ENCODE measurements around the gene TECPR2.

TECPR2 gene

DNA sequence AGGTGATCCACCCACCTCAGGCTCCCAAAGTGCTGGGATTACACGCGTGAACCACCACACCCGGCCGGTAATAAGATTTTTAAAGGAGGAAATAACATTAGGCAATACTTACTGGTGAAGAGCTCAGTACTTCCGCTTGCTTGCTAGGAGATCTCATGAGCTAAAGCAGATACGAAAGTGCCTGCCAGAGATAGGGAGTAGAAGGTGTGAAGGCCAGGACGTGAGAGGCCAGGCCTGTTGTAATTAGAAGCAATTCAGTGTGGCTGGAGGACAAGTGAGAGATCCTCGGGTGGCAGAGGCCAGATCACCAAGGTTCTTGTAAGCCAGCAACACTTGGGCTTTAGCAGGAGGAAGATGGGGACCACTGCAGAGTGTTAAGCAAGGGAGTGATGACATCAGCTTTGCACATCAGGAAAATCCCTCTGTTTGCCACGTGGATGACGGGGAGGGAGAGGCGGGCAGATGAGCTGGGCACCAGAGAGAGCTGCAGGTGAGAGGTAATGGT is 7.6 kb downstream of the TECPR2 start:
- in situ Hi-C loops (cut with HindIII; ENCODE audit: low pct_unique_long_range_greater_than_20kb, low sequenced_read_pairs) = no loop called here
- no peak for TF ChIP-seq JUND (IDR thresholded peaks at IDR 0.05; ENCODE audit: low read depth)
- no peak for DNase-seq (ENCODE audit: low read depth in 1 of 2, low spot score in 1 of 2)

GRCh38 chr14:102371361-102371760 is 8.6 kb downstream of the TECPR2 start:
- in situ Hi-C loops (cut with HindIII; ENCODE audit: low pct_unique_long_range_greater_than_20kb, low sequenced_read_pairs) = no loop called here
- no peak for DNase-seq (ENCODE audit: low read depth in 1 of 2, low spot score in 1 of 2)
- no peak for TF ChIP-seq JUND (IDR thresholded peaks at IDR 0.05; ENCODE audit: low read depth)

- in situ Hi-C loops (cut with HindIII; ENCODE audit: low pct_unique_long_range_greater_than_20kb, low sequenced_read_pairs) = no loop called here
- TF ChIP-seq JUND (IDR thresholded peaks at IDR 0.05; ENCODE audit: low read depth) = no peak
- DNase-seq (ENCODE audit: low read depth in 1 of 2, low spot score in 1 of 2) = no peak
Observed at GRCh38 chr14:102373110-102373509, 10.4 kb downstream of the TECPR2 start.

DNA sequence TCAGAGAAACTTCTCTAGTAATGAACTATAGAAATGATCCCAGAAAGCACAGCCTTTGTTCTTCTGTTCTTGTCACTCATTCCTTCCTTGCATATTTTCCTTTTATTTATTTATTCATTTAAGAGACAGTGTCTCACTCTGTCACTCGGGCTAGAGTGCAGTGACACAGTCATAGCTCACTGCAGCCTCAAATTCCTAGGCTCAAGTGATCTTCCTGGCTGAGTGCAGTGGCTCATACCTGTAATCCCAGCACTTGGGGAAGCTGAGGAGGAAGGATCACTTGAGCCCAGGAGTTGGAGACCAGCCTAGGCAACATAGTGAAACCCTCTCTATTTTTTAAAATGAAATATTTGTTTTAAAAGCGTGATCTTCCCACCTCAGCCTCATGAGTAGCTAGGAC is 11.5 kb downstream of the TECPR2 start:
- in situ Hi-C loops (cut with HindIII; ENCODE audit: low pct_unique_long_range_greater_than_20kb, low sequenced_read_pairs) = no loop called here
- no peak for TF ChIP-seq JUND (IDR thresholded peaks at IDR 0.05; ENCODE audit: low read depth)
- no peak for DNase-seq (ENCODE audit: low read depth in 1 of 2, low spot score in 1 of 2)

- TF ChIP-seq JUND (IDR thresholded peaks at IDR 0.05; ENCODE audit: low read depth) = no peak
- DNase-seq (ENCODE audit: low read depth in 1 of 2, low spot score in 1 of 2) = no peak
- in situ Hi-C loops (cut with HindIII; ENCODE audit: low pct_unique_long_range_greater_than_20kb, low sequenced_read_pairs) = no loop called here
Observed at GRCh38 chr14:102375119-102375518, 12.4 kb downstream of the TECPR2 start.

- no peak for DNase-seq (ENCODE audit: low read depth in 1 of 2, low spot score in 1 of 2)
- TF ChIP-seq JUND (IDR thresholded peaks at IDR 0.05; ENCODE audit: low read depth) = no peak
- in situ Hi-C loops (cut with HindIII; ENCODE audit: low pct_unique_long_range_greater_than_20kb, low sequenced_read_pairs) = no loop called here
Observed at GRCh38 chr14:102377696-102378095, 15.0 kb downstream of the TECPR2 start.

- DNase-seq (ENCODE audit: low read depth in 1 of 2, low spot score in 1 of 2) = no peak
- no peak for TF ChIP-seq JUND (IDR thresholded peaks at IDR 0.05; ENCODE audit: low read depth)
- in situ Hi-C loops (cut with HindIII; ENCODE audit: low pct_unique_long_range_greater_than_20kb, low sequenced_read_pairs) = no loop called here
Observed at GRCh38 chr14:102378830-102379229, 16.1 kb downstream of the TECPR2 start.

- in situ Hi-C loops (cut with HindIII; ENCODE audit: low pct_unique_long_range_greater_than_20kb, low sequenced_read_pairs) = no loop called here
- no peak for TF ChIP-seq JUND (IDR thresholded peaks at IDR 0.05; ENCODE audit: low read depth)
- DNase-seq (ENCODE audit: low read depth in 1 of 2, low spot score in 1 of 2) = no peak
Observed at GRCh38 chr14:102387086-102387485, 24.3 kb downstream of the TECPR2 start.

DNA sequence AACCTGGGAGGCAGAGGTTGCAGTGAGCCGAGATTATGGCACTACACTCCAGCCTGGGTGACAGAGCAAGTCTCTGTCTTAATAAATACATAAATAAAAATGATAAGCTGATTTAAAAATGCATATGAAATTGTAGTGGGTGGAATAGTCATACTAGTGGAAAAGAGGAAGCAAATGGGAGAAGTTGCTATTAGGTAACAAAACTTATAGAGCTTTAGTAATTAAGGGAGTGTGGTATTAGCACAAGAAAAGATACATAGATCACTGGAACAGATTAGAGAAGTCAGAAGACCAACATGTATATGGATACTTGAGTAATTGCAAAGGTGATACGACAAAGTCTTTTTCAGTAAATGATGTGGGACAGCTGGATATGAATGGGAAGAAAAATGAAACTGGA is 26.5 kb downstream of the TECPR2 start:
- no peak for TF ChIP-seq JUND (IDR thresholded peaks at IDR 0.05; ENCODE audit: low read depth)
- DNase-seq (ENCODE audit: low read depth in 1 of 2, low spot score in 1 of 2) = no peak
- in situ Hi-C loops (cut with HindIII; ENCODE audit: low pct_unique_long_range_greater_than_20kb, low sequenced_read_pairs) = no loop called here

GRCh38 chr14:102390064-102390855 is 27.5 kb downstream of the TECPR2 start:
- in situ Hi-C loops (cut with HindIII; ENCODE audit: low pct_unique_long_range_greater_than_20kb, low sequenced_read_pairs) = no loop called here
- TF ChIP-seq JUND (IDR thresholded peaks at IDR 0.05; ENCODE audit: low read depth) = no peak
- DNase-seq (ENCODE audit: low read depth in 1 of 2, low spot score in 1 of 2) = no peak

DNA sequence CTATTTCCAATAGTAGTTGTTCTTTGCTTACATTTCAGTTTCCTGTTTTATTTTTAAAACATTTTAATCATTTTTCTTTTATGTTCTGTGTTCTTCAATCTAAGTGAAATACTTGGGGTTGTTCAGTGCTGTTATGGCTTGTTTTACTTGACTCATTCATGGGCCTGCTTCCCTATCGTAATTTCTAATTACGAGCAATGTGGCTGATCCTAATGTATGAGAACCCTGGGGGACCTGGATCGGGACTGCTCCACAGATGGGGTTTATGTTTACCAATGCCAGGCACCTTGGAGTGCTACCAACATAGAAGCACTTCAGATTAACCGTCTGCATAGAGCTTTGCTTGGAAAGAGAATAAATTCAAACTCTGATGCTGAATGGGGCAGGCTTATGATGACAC is 29.8 kb downstream of the TECPR2 start:
- TF ChIP-seq JUND (IDR thresholded peaks at IDR 0.05; ENCODE audit: low read depth) = no peak
- DNase-seq (ENCODE audit: low read depth in 1 of 2, low spot score in 1 of 2) = no peak
- in situ Hi-C loops (cut with HindIII; ENCODE audit: low pct_unique_long_range_greater_than_20kb, low sequenced_read_pairs) = no loop called here

DNA sequence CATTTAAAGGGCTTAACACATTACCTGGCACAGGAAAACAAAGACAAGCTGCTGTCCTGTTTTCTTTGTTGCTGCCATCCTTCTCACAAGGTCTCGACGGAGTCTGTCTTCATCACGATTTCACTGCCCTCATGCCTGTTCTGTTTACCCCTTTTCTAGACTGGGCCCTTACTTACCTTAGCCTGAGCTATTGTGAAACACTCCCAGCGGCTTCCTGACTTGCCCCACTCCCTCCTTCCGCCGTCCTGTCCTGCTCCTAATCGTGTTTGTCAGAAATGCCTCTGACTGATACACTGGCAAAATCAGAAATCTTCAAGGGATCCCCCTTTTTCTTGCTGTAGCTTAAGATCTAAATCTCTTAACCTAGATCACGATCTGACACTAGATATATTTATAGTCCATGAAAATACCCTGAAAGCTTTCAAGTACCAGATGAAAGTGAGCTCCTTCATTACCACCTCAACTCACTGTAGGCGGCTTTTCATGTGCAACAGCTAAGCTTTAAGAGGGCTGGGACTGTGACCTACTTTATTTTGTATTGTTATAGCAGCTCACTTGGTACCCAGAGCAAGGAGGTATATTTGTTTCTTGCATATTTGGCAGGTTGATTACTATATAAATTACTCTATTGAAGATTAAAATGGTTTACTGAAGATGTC is 32.1 kb downstream of the TECPR2 start:
- no peak for TF ChIP-seq JUND (IDR thresholded peaks at IDR 0.05; ENCODE audit: low read depth)
- in situ Hi-C loops (cut with HindIII; ENCODE audit: low pct_unique_long_range_greater_than_20kb, low sequenced_read_pairs) = no loop called here
- DNase-seq (ENCODE audit: low read depth in 1 of 2, low spot score in 1 of 2) = no peak

- in situ Hi-C loops (cut with HindIII; ENCODE audit: low pct_unique_long_range_greater_than_20kb, low sequenced_read_pairs) = no loop called here
- DNase-seq (ENCODE audit: low read depth in 1 of 2, low spot score in 1 of 2) = no peak
- no peak for TF ChIP-seq JUND (IDR thresholded peaks at IDR 0.05; ENCODE audit: low read depth)
Observed at GRCh38 chr14:102396521-102396920, 33.8 kb downstream of the TECPR2 start.
